SU-DHL-6 (cell line): ENCODE data around the gene SGPL1.

Source experiments
- CTCF ChIP-seq: fragments of 200-600 bp; sonication (generic); IDR thresholded peaks from one replicate; pipeline ENCODE4 v1.5.1; 2017; ENCODE audit warnings: antibody characterized with exemption, mild to moderate bottlenecking, low read length, moderate library complexity; ENCODE audit not compliant: insufficient read depth, poor library complexity, severe bottlenecking
- EZH2phosphoT487 ChIP-seq: fragments of 200-600 bp; sonication (generic), shearing (Covaris generic); conservative IDR thresholded peaks from 2 replicates; pipeline ENCODE4 v1.6.1; 2018; ENCODE audit warnings: mild to moderate bottlenecking, antibody characterized with exemption, low read length, moderate library complexity, mixed read lengths

GRCh38 chr10:70782086-70782745, 33.5 kb upstream of the SGPL1 start:
- TF ChIP-seq CTCF (no peak), EZH2phosphoT487 (no peak)
